Keratinocyte (primary cell): Measurements from ENCODE around the gene CCR5. TPM values are rescaled to one million over a fixed set of nuclear protein-coding genes. Genes with fewer than 3 reads are reported as not detected.

Experiments
- DNase-seq: peaks from one replicate; pipeline ENCODE4 v3.0.0-alpha.2; 2011; ENCODE audit warnings: low read depth, missing footprints, low spot score
- FAIRE-seq: peaks from 2 replicates; lab custom pipeline; 2011; peaks lifted over from hg19 to GRCh38; lab: Jason Lieb, UNC
- H2AFZ ChIP-seq: 2 replicates; pipeline ENCODE4 v1.6.0; 2012; ENCODE audit warnings: low read length, control low read depth, inconsistent platforms; ENCODE audit not compliant: control insufficient read depth
- H3K27ac ChIP-seq: 2 replicates; pipeline ENCODE4 v1.5.1; 2011; ENCODE audit warnings: low read length; ENCODE audit not compliant: control insufficient read depth, insufficient read depth
- H3K27me3 ChIP-seq: 3 replicates; pipeline ENCODE4 v1.6.0; 2011; ENCODE audit warnings: low read length; ENCODE audit not compliant: control insufficient read depth, insufficient read depth; ENCODE audit errors: extremely low read depth
- H3K36me3 ChIP-seq, 2 experiments: 2 replicates in 1 of 2; 3 replicates in 1 of 2; pipeline ENCODE4 v1.5.1; 2011; ENCODE audit warnings: low read length in 2 of 2, mild to moderate bottlenecking in 1 of 2; ENCODE audit not compliant: control insufficient read depth in 2 of 2, insufficient read depth in 2 of 2; ENCODE audit errors: extremely low read depth in 1 of 2
- H3K4me1 ChIP-seq: 3 replicates; pipeline ENCODE4 v1.5.1; 2011; ENCODE audit warnings: low read length; ENCODE audit not compliant: control insufficient read depth, insufficient read depth; ENCODE audit errors: extremely low read depth
- H3K4me2 ChIP-seq: 3 replicates; pipeline ENCODE4 v1.6.0; 2011; ENCODE audit warnings: low read depth, low read length; ENCODE audit not compliant: control insufficient read depth, insufficient read depth; ENCODE audit errors: extremely low read depth
- H3K4me3 ChIP-seq, 3 experiments: fragments of 200-600 bp in 1 of 3; sonication (generic) in 1 of 3; 2 replicates in 2 of 3; 3 replicates in 1 of 3; pipeline ENCODE4 v1.5.1; 2011 to 2016; ENCODE audit warnings: low read length in 3 of 3, mild to moderate bottlenecking in 3 of 3, control low read depth in 2 of 3, inconsistent platforms in 1 of 3, low read depth in 1 of 3, mixed read lengths in 1 of 3, mixed run types in 1 of 3, moderate library complexity in 1 of 3; ENCODE audit not compliant: control insufficient read depth in 2 of 3, insufficient read depth in 2 of 3; ENCODE audit errors: extremely low read depth in 1 of 3
- H3K79me2 ChIP-seq: 2 replicates; pipeline ENCODE4 v1.6.0; 2012; ENCODE audit warnings: low read length; ENCODE audit not compliant: control insufficient read depth, insufficient read depth
- H3K9ac ChIP-seq: 3 replicates; pipeline ENCODE4 v1.6.0; 2011; ENCODE audit warnings: low read length; ENCODE audit not compliant: control insufficient read depth, insufficient read depth; ENCODE audit errors: extremely low read depth
- H3K9me1 ChIP-seq: 3 replicates; pipeline ENCODE4 v1.6.0; 2011; ENCODE audit warnings: low read length; ENCODE audit not compliant: control insufficient read depth, insufficient read depth; ENCODE audit errors: extremely low read depth
- H3K9me3 ChIP-seq: 2 replicates; pipeline ENCODE4 v1.5.1; 2012; ENCODE audit warnings: low read depth, low read length; ENCODE audit not compliant: control insufficient read depth
- H4K20me1 ChIP-seq: 3 replicates; pipeline ENCODE4 v1.6.0; 2011; ENCODE audit warnings: low read length; ENCODE audit not compliant: control insufficient read depth, insufficient read depth; ENCODE audit errors: extremely low read depth
- CTCF ChIP-seq, 3 experiments: IDR thresholded peaks in 1 of 3; conservative IDR thresholded peaks in 1 of 3; optimal IDR thresholded peaks in 1 of 3; 2 replicates in 2 of 3; 3 replicates in 1 of 3; pipeline versions ENCODE3 to v1.5.1; 2011; ENCODE audit warnings: low read length in 3 of 3, mild to moderate bottlenecking in 3 of 3, moderate library complexity in 2 of 3, control low read depth in 1 of 3, inconsistent platforms in 1 of 3; ENCODE audit not compliant: insufficient read depth in 2 of 3; ENCODE audit errors: extremely low read depth in 1 of 3
- EZH2 ChIP-seq: IDR thresholded peaks from one replicate; pipeline ENCODE4 v1.6.1; 2012; ENCODE audit warnings: inconsistent platforms, mild to moderate bottlenecking, low read length, moderate library complexity
- dilution Hi-C: fragments of 300-500 bp; cut with MboI; formaldehyde crosslinking; loops from one replicate; pipeline ENCODE4 v1.7.0; 2020; ENCODE audit warnings: low sequenced_read_pairs; ENCODE audit not compliant: extremely low pct_ligation_motif_present
- polyA plus RNA-seq, 5 experiments: library from polyadenylated mRNA; depleted of rRNA in 3 of 5; stranded (reverse) in 3 of 5; stranded (forward) in 1 of 5; unstranded in 1 of 5; fragments of >200 nt; gene quantifications; 1 replicate in 1 of 5; 2 replicates in 3 of 5; 3 replicates in 1 of 5; pipeline versions ENCODE4 v1.2.1 to v1.2.3, GENCODE V29; 2011 to 2012; ENCODE audit warnings: missing spikeins in 2 of 5, low read depth in 1 of 5, low replicate concordance in 1 of 5

Gene CCR5
- polyA plus RNA-seq, 1 donor (not counting 4 experiments of a cell fraction or from before 2014, with no cell fraction given): 0.14 TPM

GRCh38 chr3:46349484-46350261, 21.1 kb upstream of the CCR5 start:
- no peak overlapping the region for H3K9ac ChIP-seq
- no peak for TF ChIP-seq CTCF (optimal IDR thresholded peaks at IDR 0.05 in 1 of 3, IDR thresholded peaks at IDR 0.05 in 1 of 3, conservative IDR thresholded peaks at IDR 0.05 in 1 of 3; ENCODE audit: extremely low read depth in 1 of 3, insufficient read depth in 2 of 3, low read length in 3 of 3)
- no peak for TF ChIP-seq EZH2
- dilution Hi-C loops: no loop called here
- no peaks in the 10 kb centered on the region for H4K20me1 ChIP-seq
- H3K4me1 ChIP-seq: no peaks in the 10 kb centered on the region
- no peak overlapping the region for H2AFZ ChIP-seq
- no peaks in the 10 kb centered on the region for H3K9me1 ChIP-seq
- H3K27ac ChIP-seq: no peak overlapping the region
- no peak overlapping the region for H3K4me2 ChIP-seq
- H3K9me3 ChIP-seq: no peaks in the 10 kb centered on the region
- H3K4me3 ChIP-seq: no peak overlapping the region
- H3K79me2 ChIP-seq: no peaks in the 10 kb centered on the region
- FAIRE-seq (no peak), DNase-seq (no peak)
- peaks cover 19% of the 10 kb centered on the region for H3K27me3 ChIP-seq
- H3K36me3 ChIP-seq: no peaks in the 10 kb centered on the region

- H3K36me3 ChIP-seq: no peaks in the 10 kb centered on the region
- H3K27me3 ChIP-seq: peaks cover 24% of the 10 kb centered on the region
- H3K27ac ChIP-seq: no peak overlapping the region
- no peak overlapping the region for H2AFZ ChIP-seq
- no peak overlapping the region for H3K4me2 ChIP-seq
- no peak for TF ChIP-seq CTCF (optimal IDR thresholded peaks at IDR 0.05 in 1 of 3, IDR thresholded peaks at IDR 0.05 in 1 of 3, conservative IDR thresholded peaks at IDR 0.05 in 1 of 3; ENCODE audit: extremely low read depth in 1 of 3, insufficient read depth in 2 of 3, low read length in 3 of 3)
- TF ChIP-seq EZH2: no peak
- no peaks in the 10 kb centered on the region for H3K9me3 ChIP-seq
- no peak overlapping the region for H3K4me3 ChIP-seq
- dilution Hi-C loops: no loop called here
- DNase-seq: no peak
- no peaks in the 10 kb centered on the region for H4K20me1 ChIP-seq
- no peaks in the 10 kb centered on the region for H3K9me1 ChIP-seq
- H3K4me1 ChIP-seq: no peaks in the 10 kb centered on the region
- no peaks in the 10 kb centered on the region for H3K79me2 ChIP-seq
- no peak for FAIRE-seq
- no peak overlapping the region for H3K9ac ChIP-seq
Measured at GRCh38 chr3:46350262-46350565, 20.5 kb upstream of the CCR5 start.
